AG04450 (cell line): ENCODE measurements around the gene CHMP2B. TPM values are rescaled to one million over a fixed set of nuclear protein-coding genes. Genes with fewer than 3 reads are reported as not detected.
A peak's percentile ranks its signal among the peaks of the same experiment; 100 is the strongest.
"Not testable (repeated sequence)": the region's sequence is repeated elsewhere in the genome, so short reads cannot be mapped to it uniquely, and the experiment has no call there.

ENCODE experiments used
- CTCF ChIA-PET: fragments of 300-600, 350-600 bp; formaldehyde crosslinking; extraction: SDS; loops from one replicate; lab custom pipeline; 2022; ENCODE audit warnings: antibody characterized with exemption, inconsistent platforms; lab: Charles Lee
- POLR2A ChIA-PET: fragments of 350-600 bp; formaldehyde crosslinking; extraction: SDS; loops from one replicate; lab custom pipeline; 2021; ENCODE audit warnings: antibody characterized with exemption, inconsistent platforms; lab: Yijun Ruan, JAX
- DNase-seq: peaks from one replicate; pipeline ENCODE4 v3.0.0-alpha.2; 2011; ENCODE audit warnings: low read depth, low spot score
- H3K27ac ChIP-seq: one replicate; pipeline ENCODE4 v1.5.1; 2012; ENCODE audit warnings: low read depth, low read length, control low read depth
- H3K27me3 ChIP-seq: one replicate; pipeline ENCODE4 v1.6.0; 2012; ENCODE audit warnings: low read length; ENCODE audit not compliant: control insufficient read depth, insufficient read depth
- H3K4me3 ChIP-seq: 2 replicates; pipeline ENCODE4 v1.5.1; 2011; ENCODE audit warnings: mild to moderate bottlenecking, low read depth, low read length, control low read depth
- H3K9me3 ChIP-seq: 2 replicates; pipeline ENCODE4 v1.5.1; 2012; ENCODE audit warnings: low read length; ENCODE audit not compliant: control insufficient read depth, insufficient read depth
- polyA plus RNA-seq: library from polyadenylated mRNA; depleted of rRNA; stranded (reverse); fragments of >200 nt; gene quantifications from 2 replicates; pipeline ENCODE4 v1.2.3, GENCODE V29; 2011; rRNA removed
- small RNA-seq: library from RNA; depleted of rRNA; stranded (forward); fragments of <200 nt; gene quantifications from one replicate; pipeline ENCODE3, GENCODE V24; 2012; ENCODE audit warnings: low read depth; ENCODE audit not compliant: insufficient read length
- TF ChIP-seq, protein P1 (sequence below): IDR thresholded peaks from 2 replicates; pipeline ENCODE4 v1.5.1; 2011; ENCODE audit warnings: low read depth, low read length, control low read depth, inconsistent platforms

Gene CHMP2B
- polyA plus RNA-seq, 1 experiment, result 28.4 TPM

DNA sequence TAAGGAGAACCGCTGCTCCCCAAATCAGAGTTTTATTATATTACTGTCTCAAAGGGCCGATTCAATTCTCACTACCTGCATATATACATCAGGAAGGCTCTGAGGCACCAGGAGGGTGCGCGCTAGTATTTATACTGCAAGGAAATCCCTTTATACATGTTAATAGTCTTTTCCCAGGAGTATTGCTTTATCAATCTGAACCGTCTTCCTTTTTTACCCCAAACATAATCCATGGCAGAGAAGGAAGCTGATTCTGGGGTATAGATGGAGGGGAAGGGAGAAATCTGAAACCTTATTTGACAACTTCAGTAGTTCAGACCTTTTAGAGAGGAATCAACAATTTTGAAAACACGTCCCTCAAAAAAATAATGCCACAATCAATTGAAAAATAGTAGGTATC is 49.4 kb downstream of the CHMP2B start, which contains the start of gene POU1F1:
TSS of gene POU1F1 (minus strand) at position 101 of the 400 bp plus-strand sequence. CDS start 122 bp downstream, outside the sequence.
- TF ChIP-seq, protein P1, sequence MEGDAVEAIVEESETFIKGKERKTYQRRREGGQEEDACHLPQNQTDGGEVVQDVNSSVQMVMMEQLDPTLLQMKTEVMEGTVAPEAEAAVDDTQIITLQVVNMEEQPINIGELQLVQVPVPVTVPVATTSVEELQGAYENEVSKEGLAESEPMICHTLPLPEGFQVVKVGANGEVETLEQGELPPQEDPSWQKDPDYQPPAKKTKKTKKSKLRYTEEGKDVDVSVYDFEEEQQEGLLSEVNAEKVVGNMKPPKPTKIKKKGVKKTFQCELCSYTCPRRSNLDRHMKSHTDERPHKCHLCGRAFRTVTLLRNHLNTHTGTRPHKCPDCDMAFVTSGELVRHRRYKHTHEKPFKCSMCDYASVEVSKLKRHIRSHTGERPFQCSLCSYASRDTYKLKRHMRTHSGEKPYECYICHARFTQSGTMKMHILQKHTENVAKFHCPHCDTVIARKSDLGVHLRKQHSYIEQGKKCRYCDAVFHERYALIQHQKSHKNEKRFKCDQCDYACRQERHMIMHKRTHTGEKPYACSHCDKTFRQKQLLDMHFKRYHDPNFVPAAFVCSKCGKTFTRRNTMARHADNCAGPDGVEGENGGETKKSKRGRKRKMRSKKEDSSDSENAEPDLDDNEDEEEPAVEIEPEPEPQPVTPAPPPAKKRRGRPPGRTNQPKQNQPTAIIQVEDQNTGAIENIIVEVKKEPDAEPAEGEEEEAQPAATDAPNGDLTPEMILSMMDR, result no peak
- Histone ChIP-seq H3K27me3 (no peaks in the 10 kb centered on the region), H3K4me3 (no peak within 1 kb of the TSS), H3K27ac (no peak within 1 kb of the TSS), H3K9me3 (no peaks in the 10 kb centered on the region)
- no peak for DNase-seq
- ChIA-PET POLR2A (no interaction called here), CTCF (interaction anchor here (0.6 to 4.0 kb wide), 2 partner anchors 17 to 22 kb away, joined by 5 to 25 read pairs; no protein-coding TSS in a partner anchor)

GRCh38 chr3:87287011-87287410 is 59.9 kb downstream of the CHMP2B start:
- Histone ChIP-seq H3K27ac (no peak overlapping the region), H3K9me3 (no peaks in the 10 kb centered on the region), H3K27me3 (no peaks in the 10 kb centered on the region), H3K4me3 (no peak overlapping the region)
- TF ChIP-seq, protein P1, result no peak
- no peak for DNase-seq
- ChIA-PET CTCF (interaction anchor here (1.0 to 5.0 kb wide), 5 partner anchors 11 to 826 kb away, joined by 3 to 42 read pairs (median 3); no protein-coding TSS in a partner anchor), POLR2A (no interaction called here)

DNA sequence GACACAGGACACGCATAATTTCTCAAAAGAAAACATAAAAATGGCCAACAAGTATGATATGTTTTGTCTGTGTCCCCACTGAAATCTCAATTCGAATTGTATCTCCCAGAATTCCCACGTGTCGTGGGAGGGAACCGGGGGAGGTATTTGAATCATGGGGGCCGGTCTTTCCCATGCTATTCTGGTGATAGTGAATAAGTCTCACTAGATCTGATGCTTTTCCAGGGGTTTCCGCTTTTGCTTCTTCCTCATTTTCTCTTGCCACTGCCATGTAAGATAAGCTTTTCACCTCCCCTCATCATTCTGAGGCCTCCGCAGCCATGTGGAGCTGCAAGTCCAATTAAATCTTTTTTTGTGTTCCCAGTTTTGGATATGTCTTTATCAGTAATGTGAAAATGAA is 61.3 kb downstream of the CHMP2B start:
- ChIA-PET CTCF (interaction anchor here (2.3 to 5.0 kb wide), 2 partner anchors 10 to 28 kb away, joined by 6 to 42 read pairs; no protein-coding TSS in a partner anchor), POLR2A (no interaction called here)
- Histone ChIP-seq H3K4me3 (no peak overlapping the region), H3K9me3 (no peaks in the 10 kb centered on the region), H3K27me3 (no peaks in the 10 kb centered on the region), H3K27ac (no peak overlapping the region)
- DNase-seq, result no peak
- TF ChIP-seq, protein P1, result no peak

DNA sequence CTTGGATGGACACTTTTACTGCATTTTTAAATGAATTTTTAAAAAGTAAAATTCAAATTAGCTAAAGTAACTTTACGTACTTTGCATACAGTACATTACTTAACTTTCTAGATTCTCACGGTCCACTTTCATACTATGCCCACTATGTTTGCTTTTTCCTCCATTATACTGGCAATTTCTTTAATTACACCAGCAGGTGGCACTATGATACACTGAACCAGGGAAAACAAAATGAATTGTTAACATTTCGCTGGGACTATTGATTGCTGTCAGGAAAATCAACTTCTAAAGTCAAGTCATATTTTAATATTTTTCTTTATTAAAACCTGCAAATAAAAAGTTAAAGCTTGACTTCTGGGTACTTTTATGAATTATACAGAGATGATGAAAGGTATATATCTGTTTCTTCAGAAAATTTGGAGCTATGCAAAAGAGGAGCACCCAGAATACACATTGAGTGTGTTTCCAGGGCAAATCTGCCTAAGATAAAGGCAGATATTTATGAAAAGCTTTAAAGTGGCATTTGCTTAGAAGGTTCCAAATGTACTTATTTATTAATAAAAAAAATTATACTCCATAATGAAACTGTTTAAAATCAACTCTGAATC is 71.1 kb downstream of the CHMP2B start:
- CTCF ChIA-PET, result interaction anchor here (0.5 to 3.3 kb wide), 57 partner anchors 10 to 898 kb away, joined by 3 to 45 read pairs (median 4); no protein-coding TSS in a partner anchor
- Histone ChIP-seq H3K9me3 (no peaks in the 10 kb centered on the region), H3K27ac (no peak overlapping the region), H3K27me3 (no peaks in the 10 kb centered on the region), H3K4me3 (no peak overlapping the region)
- POLR2A ChIA-PET, result no interaction called here
- peak; percentile 7 for DNase-seq
- TF ChIP-seq, protein P1, result peak; percentile 67

DNA sequence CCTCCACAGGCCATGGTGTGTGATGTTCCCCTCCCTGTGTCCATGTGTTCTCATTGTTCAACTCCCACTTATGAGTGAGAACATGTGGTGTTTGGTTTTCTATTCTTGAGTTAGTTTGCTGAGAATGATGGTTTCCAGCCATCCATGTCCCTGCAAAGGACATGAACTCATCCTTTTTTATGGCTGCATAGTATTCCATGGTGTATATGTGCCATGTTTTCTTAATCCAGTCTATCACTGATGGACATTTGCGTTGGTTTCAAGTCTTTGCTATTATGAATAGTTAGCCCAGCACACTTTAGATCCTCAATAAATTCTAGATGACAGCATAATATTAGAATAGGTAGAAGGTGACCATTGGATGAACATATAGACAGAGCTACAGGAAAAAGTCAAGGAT is 77.9 kb downstream of the CHMP2B start:
- DNase-seq, POLR2A ChIA-PET, CTCF ChIA-PET: not testable (repeated sequence)

More for the DNA sequence above, 77.9 kb downstream of the CHMP2B start:
- not testable (repeated sequence) for H3K4me3 ChIP-seq, H3K9me3 ChIP-seq, H3K27ac ChIP-seq, H3K27me3 ChIP-seq

Small RNA genes lying within 50 kb of the gene (small RNA-seq; reads per million reads assigned to genes)
- gene MIR4795, result not detected

Other genes starting within 250 kb of the CHMP2B start
- gene VGLL3, start 236.2 kb upstream of the CHMP2B start, polyA plus RNA-seq, result 27.2 and 28.3 TPM in 2 replicates
- not detected in 2 replicates for gene POU1F1, start 49.3 kb downstream of the CHMP2B start, polyA plus RNA-seq